Muscle of leg (tissue), 16 donors: ENCODE data around the gene GIPC3. TPM values are rescaled to one million over a fixed set of nuclear protein-coding genes. Genes with fewer than 3 reads are reported as not detected.

Experiments
- DNase-seq: peaks from one replicate; pipeline ENCODE4 v3.0.0; 2013
- H3K27ac ChIP-seq: one replicate; pipeline ENCODE4 v1.5.1; 2013; ENCODE audit warnings: mild to moderate bottlenecking, low read length, control low read depth
- H3K27me3 ChIP-seq: one replicate; pipeline ENCODE4 v1.6.1; 2013; ENCODE audit warnings: low read length; ENCODE audit not compliant: control insufficient read depth, insufficient read depth
- H3K36me3 ChIP-seq: one replicate; pipeline ENCODE4 v1.6.1; 2013; ENCODE audit warnings: low read length; ENCODE audit not compliant: control insufficient read depth, insufficient read depth
- H3K4me1 ChIP-seq: one replicate; pipeline ENCODE4 v1.6.1; 2013; ENCODE audit warnings: low read length; ENCODE audit not compliant: control insufficient read depth, insufficient read depth
- H3K4me3 ChIP-seq: one replicate; pipeline ENCODE4 v1.5.1; 2013; ENCODE audit warnings: low read length, control low read depth
- H3K9me3 ChIP-seq: replicated peaks from 2 replicates; pipeline ENCODE4 v1.6.1; 2013; ENCODE audit warnings: low read depth, low read length; ENCODE audit not compliant: control insufficient read depth
- WGBS: methylation state at CpG from one replicate; pipeline ENCODE4 v1.1.5; 2013; ENCODE audit warnings: missing lambda C conversion rate; ENCODE audit not compliant: insufficient coverage; 5-methylcytosine and 5-hydroxymethylcytosine counted together
- long read RNA-seq, 11 donors: transcript quantifications; one replicate each; lab custom pipeline, GENCODE V29; 2026
- polyA plus RNA-seq, 8 donors: library from polyadenylated mRNA; unstranded; fragments of 120-200 nt; gene quantifications; one replicate each; pipeline versions ENCODE4 v1.2.1 to v1.2.3, GENCODE V29; 2013; ENCODE audit warnings: inconsistent platforms in 1 of 8, low replicate concordance in 1 of 8; ENCODE audit not compliant: insufficient read length in 8 of 8, insufficient read depth in 1 of 8
- total RNA-seq: library from RNA; stranded (reverse); fragments of 120-200 nt; gene quantifications from one replicate; pipeline ENCODE4 v1.2.4, GENCODE V29; 2013

GIPC3 gene
- total RNA-seq, result 0.22 TPM
- polyA plus RNA-seq, result 1 to 10 TPM in 7 of 8 donors, under 1 TPM in 1; 0.78 to 1.7 (median 1.3) TPM
- long read RNA-seq, donor 1, result 0 reads
- long read RNA-seq, donor 2, result 0 reads
- long read RNA-seq, donor 3, full-length matches to known transcripts, result 1 of 1 reads
- long read RNA-seq, donor 3, partial matches to known transcripts, result 0 of 1 reads
- long read RNA-seq, donor 3, other reads (novel, unspliced or antisense), result 0 of 1 reads
- long read RNA-seq, donor 4, result 0 reads
- long read RNA-seq, donor 5, result 0 reads
- long read RNA-seq, donor 6, result 0 reads
- long read RNA-seq, donor 7, result 0 reads
- long read RNA-seq, donor 8, result 0 reads
- long read RNA-seq, donor 9, full-length matches to known transcripts, result 1 of 1 reads
- long read RNA-seq, donor 9, partial matches to known transcripts, result 0 of 1 reads
- long read RNA-seq, donor 9, other reads (novel, unspliced or antisense), result 0 of 1 reads
- long read RNA-seq, donor 10, full-length matches to known transcripts, result 1 of 1 reads
- long read RNA-seq, donor 10, partial matches to known transcripts, result 0 of 1 reads
- long read RNA-seq, donor 10, other reads (novel, unspliced or antisense), result 0 of 1 reads
- long read RNA-seq, donor 11, result 0 reads

- Histone ChIP-seq H3K4me3 (peak within 1 kb of the TSS; percentile 8), H3K4me1 (peaks cover 5% of the 10 kb centered on the region), H3K27me3 (peaks cover 36% of the 10 kb centered on the region), H3K27ac (no peak within 1 kb of the TSS), H3K9me3 (no peaks in the 10 kb centered on the region), H3K36me3 (no peaks in the 10 kb centered on the region)
- WGBS, result 3% methylated on average over 80 of the region's 84 CpGs
- DNase-seq, result no peak
Measured at GRCh38 chr19:3585301-3586126, at the start of gene GIPC3. Gene GIPC3 (plus strand): TSS chr19:3585478. CDS start chr19:3585598, 120 bp downstream.

- peaks cover 74% of the 10 kb centered on the region for H3K36me3 ChIP-seq
- peaks cover 9% of the 10 kb centered on the region for H3K4me1 ChIP-seq
- no peak for DNase-seq
- H3K27me3 ChIP-seq, result no peaks in the 10 kb centered on the region
- no peak overlapping the region for H3K4me3 ChIP-seq
- H3K27ac ChIP-seq, result no peak overlapping the region
- H3K9me3 ChIP-seq, result no peaks in the 10 kb centered on the region
- 96% methylated on average over 9 of the region's 14 CpGs for WGBS
Measured at GRCh38 chr19:3535563-3535965, 49.7 kb upstream of the GIPC3 start.

- H3K36me3 ChIP-seq, result peaks cover 72% of the 10 kb centered on the region
- no peaks in the 10 kb centered on the region for H3K27me3 ChIP-seq
- no peak overlapping the region for H3K27ac ChIP-seq
- H3K4me1 ChIP-seq, result peaks cover 9% of the 10 kb centered on the region
- 81% methylated on average over 5 of the region's 10 CpGs for WGBS
- no peak for DNase-seq
- no peaks in the 10 kb centered on the region for H3K9me3 ChIP-seq
- no peak overlapping the region for H3K4me3 ChIP-seq
Measured at GRCh38 chr19:3535981-3536380, 49.3 kb upstream of the GIPC3 start.

- no peak overlapping the region for H3K27ac ChIP-seq
- peaks cover 9% of the 10 kb centered on the region for H3K4me1 ChIP-seq
- H3K36me3 ChIP-seq, result peaks cover 66% of the 10 kb centered on the region
- DNase-seq, result peak; percentile 65
- WGBS, result 57% methylated on average over 27 of the region's 27 CpGs
- no peaks in the 10 kb centered on the region for H3K27me3 ChIP-seq
- H3K4me3 ChIP-seq, result no peak overlapping the region
- no peaks in the 10 kb centered on the region for H3K9me3 ChIP-seq
Measured at GRCh38 chr19:3536429-3537100, 48.7 kb upstream of the GIPC3 start.

- H3K27me3 ChIP-seq, result no peaks in the 10 kb centered on the region
- H3K4me3 ChIP-seq, result no peak overlapping the region
- H3K9me3 ChIP-seq, result no peaks in the 10 kb centered on the region
- H3K4me1 ChIP-seq, result peaks cover 9% of the 10 kb centered on the region
- no peak for DNase-seq
- H3K27ac ChIP-seq, result no peak overlapping the region
- 51% methylated on average over 12 of the region's 13 CpGs for WGBS
- peaks cover 62% of the 10 kb centered on the region for H3K36me3 ChIP-seq
Measured at GRCh38 chr19:3537101-3537437, 48.2 kb upstream of the GIPC3 start.

- Histone ChIP-seq H3K4me1 (peaks cover 9% of the 10 kb centered on the region), H3K36me3 (peaks cover 57% of the 10 kb centered on the region), H3K9me3 (no peaks in the 10 kb centered on the region), H3K4me3 (no peak overlapping the region), H3K27ac (no peak overlapping the region), H3K27me3 (no peaks in the 10 kb centered on the region)
- 85% methylated on average over 20 of the region's 22 CpGs for WGBS
- no peak for DNase-seq
Measured at GRCh38 chr19:3537438-3538240, 47.6 kb upstream of the GIPC3 start.

- WGBS, result 78% methylated on average over 15 of the region's 25 CpGs
- Histone ChIP-seq H3K27ac (no peak overlapping the region), H3K4me1 (peaks cover 9% of the 10 kb centered on the region), H3K9me3 (no peaks in the 10 kb centered on the region), H3K4me3 (no peak overlapping the region), H3K27me3 (no peaks in the 10 kb centered on the region), H3K36me3 (peaks cover 50% of the 10 kb centered on the region)
- DNase-seq, result no peak
Measured at GRCh38 chr19:3538258-3538929, 46.9 kb upstream of the GIPC3 start.

GRCh38 chr19:3538965-3539755 is 46.1 kb upstream of the GIPC3 start, which contains the start of gene TEKTIP1:
Gene TEKTIP1 (plus strand): TSS chr19:3539174. CDS start chr19:3539178, 4 bp downstream.
- WGBS, result 41% methylated on average over 16 of the region's 28 CpGs
- DNase-seq, result no peak
- no peak within 1 kb of the TSS for H3K27ac ChIP-seq
- peaks cover 45% of the 10 kb centered on the region for H3K36me3 ChIP-seq
- no peaks in the 10 kb centered on the region for H3K27me3 ChIP-seq
- H3K9me3 ChIP-seq, result no peaks in the 10 kb centered on the region
- no peak within 1 kb of the TSS for H3K4me3 ChIP-seq
- peaks cover 9% of the 10 kb centered on the region for H3K4me1 ChIP-seq
